AG08396 (cell line): ENCODE data around the gene ADAMTS20.
"Not testable (repeated sequence)": the region's sequence is repeated elsewhere in the genome, so short reads cannot be mapped to it uniquely, and the experiment has no call there.

Experiments used
- DNase-seq: peaks from one replicate; pipeline ENCODE4 v3.0.0; 2012; ENCODE audit warnings: low spot score, mixed read lengths

ADAMTS20 gene, protein sequence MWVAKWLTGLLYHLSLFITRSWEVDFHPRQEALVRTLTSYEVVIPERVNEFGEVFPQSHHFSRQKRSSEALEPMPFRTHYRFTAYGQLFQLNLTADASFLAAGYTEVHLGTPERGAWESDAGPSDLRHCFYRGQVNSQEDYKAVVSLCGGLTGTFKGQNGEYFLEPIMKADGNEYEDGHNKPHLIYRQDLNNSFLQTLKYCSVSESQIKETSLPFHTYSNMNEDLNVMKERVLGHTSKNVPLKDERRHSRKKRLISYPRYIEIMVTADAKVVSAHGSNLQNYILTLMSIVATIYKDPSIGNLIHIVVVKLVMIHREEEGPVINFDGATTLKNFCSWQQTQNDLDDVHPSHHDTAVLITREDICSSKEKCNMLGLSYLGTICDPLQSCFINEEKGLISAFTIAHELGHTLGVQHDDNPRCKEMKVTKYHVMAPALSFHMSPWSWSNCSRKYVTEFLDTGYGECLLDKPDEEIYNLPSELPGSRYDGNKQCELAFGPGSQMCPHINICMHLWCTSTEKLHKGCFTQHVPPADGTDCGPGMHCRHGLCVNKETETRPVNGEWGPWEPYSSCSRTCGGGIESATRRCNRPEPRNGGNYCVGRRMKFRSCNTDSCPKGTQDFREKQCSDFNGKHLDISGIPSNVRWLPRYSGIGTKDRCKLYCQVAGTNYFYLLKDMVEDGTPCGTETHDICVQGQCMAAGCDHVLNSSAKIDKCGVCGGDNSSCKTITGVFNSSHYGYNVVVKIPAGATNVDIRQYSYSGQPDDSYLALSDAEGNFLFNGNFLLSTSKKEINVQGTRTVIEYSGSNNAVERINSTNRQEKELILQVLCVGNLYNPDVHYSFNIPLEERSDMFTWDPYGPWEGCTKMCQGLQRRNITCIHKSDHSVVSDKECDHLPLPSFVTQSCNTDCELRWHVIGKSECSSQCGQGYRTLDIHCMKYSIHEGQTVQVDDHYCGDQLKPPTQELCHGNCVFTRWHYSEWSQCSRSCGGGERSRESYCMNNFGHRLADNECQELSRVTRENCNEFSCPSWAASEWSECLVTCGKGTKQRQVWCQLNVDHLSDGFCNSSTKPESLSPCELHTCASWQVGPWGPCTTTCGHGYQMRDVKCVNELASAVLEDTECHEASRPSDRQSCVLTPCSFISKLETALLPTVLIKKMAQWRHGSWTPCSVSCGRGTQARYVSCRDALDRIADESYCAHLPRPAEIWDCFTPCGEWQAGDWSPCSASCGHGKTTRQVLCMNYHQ (N-terminal part only)

DNA sequence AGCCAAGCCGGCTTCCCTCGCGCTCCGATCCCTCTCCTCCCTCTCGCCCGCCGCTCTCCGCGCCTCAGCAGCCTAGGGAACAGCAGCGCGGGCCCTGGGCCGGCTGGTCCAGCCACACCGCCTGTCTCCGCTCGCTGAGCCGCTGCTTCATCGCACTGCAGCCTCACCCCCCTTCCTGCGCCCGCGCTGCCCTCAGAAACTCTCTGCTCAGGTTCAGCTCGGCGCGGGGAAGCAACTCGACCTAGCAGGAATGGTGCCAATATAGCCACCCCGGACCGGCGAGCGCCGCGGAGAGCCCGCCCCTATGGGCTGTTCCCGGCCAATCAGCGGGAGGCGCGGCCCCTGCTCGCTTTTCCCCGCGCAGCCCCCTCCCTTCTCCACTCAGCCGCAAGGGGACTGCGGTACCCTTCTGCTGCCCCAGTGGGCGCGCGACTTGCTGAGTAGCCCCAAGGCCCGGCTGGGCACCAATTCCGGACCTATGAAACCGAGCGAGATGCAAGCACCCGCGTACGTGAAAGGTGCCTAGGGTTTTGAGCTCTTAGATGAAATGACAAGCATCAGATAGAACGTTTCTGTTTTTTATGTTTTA, at the start of gene ADAMTS20:
Gene ADAMTS20 (minus strand): TSS at position 233 of the 589 bp plus-strand sequence. CDS start 282 bp downstream, outside the sequence.
- peak; percentile 19 for DNase-seq

DNA sequence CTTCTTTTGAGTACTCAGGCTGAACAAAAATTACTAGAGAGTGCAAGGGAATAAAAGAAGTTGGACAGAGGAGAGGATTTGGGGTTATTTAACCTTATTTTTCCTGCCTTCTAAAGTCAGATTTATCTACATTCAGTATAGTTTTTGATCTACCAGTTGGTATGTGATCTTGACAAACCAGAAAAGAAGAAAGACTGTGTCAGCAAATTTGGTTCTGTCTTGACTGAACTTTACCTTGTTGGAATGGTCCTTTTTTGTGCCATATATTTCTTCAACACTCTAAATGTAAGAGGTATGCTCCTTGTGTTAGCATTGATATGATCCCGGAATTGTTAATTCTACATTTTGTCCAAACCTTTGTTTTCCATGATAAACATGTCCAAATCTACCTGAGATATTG, 47.7 kb upstream of the ADAMTS20 start:
- DNase-seq, result no peak

DNA sequence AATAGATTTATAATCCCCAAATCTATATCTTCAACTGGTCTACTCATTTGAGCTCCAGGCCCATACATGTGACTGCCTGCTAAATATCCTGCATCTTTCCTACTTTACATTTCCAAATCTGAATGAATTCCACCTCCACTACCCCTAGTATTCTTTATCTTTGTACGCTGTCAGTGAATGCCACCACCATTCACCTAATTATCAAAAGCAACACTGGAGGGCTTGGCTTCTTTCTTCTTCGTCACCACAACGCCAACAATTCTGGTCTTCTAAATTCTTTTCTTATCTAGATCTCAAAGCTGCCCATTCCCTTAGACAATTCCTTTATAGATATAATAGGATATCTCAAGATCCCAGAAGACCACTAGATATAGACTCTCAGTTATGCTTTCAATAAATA, 47.1 kb upstream of the ADAMTS20 start:
- DNase-seq, result no peak

DNA sequence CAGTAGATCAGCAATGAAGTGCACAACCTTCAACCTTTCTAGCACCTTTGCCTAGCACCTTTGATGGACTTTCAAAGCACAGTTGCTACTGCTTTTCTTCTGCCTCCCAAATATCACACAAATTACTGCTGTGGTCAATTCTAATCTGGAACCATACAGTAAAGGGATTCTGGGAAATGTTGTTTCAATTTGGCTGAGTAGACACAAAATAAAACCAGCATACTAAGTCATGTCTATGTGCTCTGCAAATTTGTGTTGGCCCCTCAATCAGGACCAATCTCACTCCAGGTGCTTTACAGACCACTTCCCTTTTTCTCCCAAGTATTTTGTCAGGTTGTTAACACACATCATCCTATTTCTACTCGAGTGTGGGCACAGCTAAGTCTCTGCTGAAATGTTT, 38.3 kb upstream of the ADAMTS20 start:
- no peak for DNase-seq

DNA sequence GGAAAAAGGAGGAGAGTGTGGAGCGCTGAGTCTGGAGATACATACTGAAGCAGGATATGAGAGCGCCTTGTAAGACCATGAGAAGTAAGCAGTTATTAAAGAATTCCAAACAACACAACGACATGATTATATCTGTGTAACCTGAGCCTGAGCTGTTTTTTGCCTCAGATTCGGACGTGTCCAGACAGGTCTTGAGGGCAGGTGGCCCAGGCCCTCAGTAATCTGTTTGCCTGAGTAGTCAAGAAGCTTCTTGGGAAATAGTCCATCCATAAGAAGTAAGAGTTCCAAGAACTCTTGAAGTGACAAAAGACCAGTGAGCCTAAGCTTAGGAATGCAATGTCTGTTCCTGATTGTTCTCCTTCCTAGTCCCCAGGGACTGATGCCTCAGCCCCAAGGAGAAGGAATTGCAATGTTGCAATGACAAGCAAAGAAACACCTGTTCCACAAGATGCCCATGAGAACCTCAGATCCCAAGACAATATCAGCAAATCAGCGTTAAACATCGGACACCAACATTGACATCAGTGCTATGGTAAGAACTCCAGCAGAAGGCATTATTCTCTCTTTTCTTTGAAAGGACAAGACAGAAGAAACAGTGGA, 34.7 kb upstream of the ADAMTS20 start:
- DNase-seq, result no peak

DNA sequence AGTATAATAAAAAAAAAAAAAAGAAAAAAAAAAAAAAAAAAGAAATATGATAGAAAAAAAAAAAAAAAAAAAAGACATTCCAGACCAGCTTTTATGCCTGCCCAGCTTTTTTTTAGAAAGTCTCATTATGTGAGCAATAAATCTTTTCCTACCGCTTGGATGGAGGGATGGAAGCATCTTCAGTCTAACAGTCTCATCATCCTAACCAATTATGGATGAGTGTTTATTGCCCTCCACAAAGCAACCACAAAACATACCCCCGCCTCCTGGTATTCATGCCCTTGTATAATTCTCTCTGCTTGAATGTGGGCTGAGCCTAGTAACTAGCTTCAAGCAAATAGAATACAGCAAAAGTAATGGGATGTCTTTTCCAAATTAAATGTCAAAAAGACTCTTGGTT, 33.7 kb upstream of the ADAMTS20 start:
- DNase-seq, result no peak

DNA sequence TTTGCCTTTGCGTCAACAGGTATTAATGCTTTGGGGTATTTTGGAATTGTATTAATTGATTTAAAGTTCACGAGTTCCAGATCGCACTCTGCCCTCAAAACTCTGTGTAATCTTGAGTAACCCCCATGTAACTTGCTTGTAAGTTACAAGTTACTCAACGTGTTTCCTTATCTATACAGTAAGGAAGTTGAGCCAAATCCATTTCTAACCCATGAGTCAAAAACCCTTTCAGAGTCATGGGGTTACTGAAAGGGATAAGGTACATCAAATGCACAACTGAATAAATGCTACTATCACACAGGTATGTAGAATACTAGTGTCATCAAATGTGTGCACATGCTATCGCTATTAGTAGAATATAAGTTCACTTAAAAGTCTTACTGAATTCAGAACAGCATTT, 28.6 kb upstream of the ADAMTS20 start:
- DNase-seq, result no peak

DNA sequence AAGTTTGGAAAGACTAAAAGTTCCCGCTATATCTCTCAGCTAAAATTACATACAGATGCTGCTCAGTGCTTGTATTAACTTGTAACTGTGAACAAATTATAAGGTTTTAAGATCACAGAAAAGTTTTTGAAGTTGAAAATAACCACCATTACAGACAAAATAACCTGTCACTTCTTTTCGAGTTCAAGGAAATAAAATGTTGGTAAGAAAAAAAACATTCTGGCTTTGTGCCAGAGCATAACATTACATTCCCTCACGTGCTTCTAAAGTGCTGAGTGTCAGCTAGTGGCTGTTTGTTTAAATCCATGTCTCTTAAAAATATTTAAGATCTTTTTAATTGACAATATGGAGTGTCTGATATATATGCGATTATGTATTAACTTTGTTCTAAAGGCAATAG, 27.2 kb upstream of the ADAMTS20 start:
- DNase-seq, result no peak

DNA sequence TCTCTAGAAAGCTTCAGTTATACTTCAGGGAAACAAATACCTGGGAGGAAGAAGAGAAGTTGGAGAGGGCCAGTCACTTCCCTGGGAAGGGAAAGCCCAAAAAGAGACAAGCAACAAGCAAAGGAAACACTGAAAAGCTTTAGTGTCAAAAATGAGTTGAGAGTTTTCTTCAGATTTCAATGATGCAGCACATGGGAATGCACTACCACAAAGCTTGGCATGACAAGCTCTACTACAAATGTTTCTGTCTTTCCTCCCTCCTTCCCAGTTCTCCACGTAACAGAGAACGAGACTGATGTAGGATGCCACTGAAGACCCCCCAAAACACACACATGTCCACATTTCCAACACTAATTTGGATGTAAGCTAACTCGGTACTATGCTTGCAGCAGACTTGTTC, 26.8 kb upstream of the ADAMTS20 start:
- peak; percentile 18 for DNase-seq

DNA sequence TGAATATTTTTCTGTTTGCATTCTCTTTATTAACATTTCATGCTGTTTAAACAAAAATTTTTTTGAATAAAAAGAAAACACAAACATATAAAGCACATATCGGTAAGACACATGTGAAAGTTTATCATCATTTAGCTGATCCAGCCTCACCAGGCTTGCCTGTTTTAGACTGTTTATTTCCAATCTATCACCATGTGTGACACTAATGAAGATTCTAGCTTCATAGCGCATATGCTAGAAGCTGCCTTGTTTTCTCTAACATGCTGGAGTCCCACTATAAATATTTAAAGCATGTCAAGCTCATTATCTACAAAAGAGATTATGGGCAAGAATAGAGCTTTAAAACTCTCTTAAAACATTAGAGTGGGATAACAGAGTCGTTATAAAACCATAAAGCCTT, 25.4 kb upstream of the ADAMTS20 start:
- no peak for DNase-seq

DNA sequence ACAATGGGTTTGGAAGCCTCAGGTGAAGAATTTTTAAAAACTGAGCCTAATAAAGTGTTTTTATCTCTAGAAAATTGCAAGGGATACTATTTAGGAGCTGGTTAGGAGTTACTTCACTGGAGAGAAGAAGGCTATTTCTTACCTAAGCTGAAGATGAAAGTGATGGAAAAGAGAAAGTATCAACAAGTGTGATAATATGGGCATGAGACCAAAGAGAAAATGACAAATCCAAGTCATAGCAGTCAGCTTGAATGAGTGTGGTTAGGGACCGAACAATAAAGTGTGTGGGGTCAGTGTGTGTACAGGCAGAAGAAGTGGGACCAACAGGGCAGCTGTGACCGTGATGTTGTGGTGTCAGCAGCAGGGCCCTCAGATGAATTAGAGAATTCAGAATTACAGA, 24.2 kb upstream of the ADAMTS20 start:
- DNase-seq, result no peak

DNA sequence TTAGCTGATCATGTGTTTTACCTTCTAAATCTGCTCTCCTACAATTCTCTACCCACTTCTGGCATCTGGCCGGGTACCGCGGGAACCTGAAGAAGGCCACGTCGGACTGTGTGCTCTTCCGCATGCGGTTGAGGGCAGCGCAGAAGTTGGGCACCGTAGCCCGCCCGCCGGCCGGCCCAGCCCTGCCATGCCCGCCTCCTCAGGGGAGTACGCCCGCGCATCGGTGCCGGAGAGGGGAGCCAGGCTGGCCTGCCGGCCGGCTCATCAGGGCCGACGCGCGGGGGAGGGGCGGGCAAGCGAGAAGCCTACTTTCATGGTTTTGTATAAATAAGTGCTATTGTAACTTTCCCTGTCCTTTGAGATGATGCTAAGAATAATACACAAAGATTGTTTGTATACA, 19.9 kb upstream of the ADAMTS20 start:
- DNase-seq, result no peak

DNA sequence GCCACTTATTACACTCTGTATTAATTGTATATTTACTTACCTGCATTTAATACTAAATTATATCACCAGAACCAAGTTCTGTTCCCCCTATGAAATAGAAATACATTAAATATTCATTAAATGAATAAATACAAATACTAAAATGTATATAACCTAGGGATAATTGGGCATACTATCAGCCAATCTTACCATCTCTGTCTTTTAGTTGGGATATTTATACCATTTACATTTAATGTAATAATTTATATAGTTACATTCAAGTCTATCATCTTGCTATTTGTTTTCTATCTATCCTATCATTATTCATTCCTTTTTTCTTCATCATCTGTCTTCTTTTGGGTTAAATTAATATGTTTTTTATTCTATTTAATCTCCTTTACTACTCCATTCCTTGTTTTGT, 4.1 kb upstream of the ADAMTS20 start:
- no peak for DNase-seq

DNA sequence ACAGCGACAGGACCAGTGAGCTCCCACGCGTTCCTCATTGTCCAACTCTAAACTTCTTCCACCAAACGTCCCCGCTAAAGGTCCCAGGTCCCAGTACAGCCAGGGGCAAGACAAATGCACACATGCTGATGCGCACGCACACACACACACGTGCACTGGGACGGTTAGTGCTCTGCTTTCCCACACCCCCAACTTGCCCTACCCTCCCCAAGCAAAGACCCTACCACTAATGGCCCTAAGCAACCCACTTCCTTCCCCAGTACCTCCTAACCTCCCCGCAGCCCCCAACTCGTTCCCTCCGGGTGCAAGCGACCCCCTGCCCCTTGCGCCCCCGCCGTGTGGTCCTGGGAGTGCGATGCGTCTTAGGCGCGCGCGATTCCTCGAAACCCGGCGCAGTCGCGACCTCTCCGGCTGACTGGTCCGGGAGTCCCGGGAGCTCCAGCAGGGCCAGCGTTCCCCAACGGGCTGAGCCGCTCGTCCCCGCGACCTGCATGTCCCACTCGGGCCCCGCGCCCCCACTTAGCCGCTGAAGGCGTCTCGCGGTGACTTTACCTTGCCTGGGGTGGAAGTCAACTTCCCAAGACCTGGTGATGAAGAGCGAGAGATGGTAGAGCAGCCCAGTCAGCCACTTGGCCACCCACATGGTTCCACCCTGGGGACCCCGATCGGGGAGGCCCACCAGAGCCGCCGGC, 578 bp downstream of the ADAMTS20 start:
- DNase-seq, result peak; percentile 8

DNA sequence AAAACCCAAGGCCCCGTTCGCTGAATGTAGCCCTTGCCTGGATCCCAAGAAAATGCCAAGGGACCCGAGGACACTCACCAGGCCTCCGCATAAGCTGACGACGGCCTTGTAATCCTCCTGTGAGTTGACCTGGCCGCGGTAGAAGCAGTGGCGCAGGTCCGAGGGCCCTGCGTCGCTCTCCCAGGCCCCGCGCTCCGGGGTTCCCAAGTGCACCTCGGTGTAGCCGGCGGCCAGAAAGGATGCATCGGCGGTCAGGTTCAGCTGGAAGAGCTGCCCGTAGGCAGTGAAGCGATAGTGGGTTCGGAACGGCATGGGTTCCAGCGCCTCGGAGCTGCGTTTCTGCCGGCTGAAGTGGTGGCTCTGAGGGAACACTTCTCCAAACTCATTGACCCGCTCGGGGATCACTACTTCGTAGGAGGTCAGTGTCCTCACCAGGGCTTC, 1.2 kb downstream of the ADAMTS20 start:
- DNase-seq, result no peak

DNA sequence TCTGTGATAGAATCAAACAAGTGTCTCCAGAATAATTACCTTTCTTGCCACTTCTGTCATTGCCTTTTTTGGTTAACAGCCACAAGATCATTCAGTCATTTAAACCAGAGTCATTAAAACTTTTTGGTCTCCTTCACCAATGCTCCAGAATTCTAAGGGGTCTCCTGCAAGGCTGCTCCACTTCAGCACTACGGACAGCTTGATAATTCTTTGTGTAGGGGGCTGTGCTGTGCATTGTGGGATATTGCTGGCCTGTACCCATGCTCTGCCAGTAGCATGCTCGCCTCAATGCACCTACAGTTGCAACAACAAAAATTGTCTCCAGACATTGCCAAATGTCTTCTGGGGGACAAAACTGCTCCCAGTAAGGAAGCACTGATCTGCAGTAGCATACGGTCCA, 7.3 kb downstream of the ADAMTS20 start:
- no peak for DNase-seq

DNA sequence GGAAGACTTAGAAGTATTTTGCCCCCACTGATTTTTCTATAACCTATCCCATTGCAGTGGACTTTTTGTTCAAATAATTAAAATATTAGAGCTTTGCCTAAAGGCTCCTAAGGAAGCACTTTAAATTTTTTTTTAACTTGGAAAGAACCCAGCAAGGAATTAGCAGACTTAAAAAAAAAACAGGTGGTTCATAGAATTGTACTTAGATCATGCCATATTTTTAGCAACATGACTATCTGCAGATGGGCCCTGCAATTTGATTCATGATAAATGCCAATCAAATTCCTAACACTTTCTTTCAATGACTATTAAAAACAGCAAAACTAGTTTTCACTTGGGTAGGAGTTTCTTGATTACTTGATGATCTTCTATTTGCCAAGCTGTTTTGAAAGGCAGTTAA, 11.5 kb downstream of the ADAMTS20 start:
- no peak for DNase-seq

DNA sequence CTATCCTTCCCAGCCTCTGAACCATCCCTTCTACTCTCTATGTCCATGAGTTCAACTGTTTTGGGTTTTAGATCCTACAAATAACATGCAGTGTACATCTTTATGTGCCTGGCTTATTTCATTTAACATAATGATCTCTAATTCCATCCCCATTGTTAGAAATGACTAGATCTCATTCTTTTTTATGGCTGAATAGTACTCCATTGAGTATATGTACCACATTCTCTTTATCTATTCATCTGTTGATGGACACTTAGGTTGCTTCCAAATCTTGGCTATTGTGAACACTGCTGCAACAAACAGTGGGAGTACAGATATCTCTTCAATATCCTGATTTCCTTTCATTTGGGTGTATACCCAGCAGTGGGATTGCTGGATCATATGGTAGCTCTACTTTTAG, 14.3 kb downstream of the ADAMTS20 start:
- not testable (repeated sequence) for DNase-seq

DNA sequence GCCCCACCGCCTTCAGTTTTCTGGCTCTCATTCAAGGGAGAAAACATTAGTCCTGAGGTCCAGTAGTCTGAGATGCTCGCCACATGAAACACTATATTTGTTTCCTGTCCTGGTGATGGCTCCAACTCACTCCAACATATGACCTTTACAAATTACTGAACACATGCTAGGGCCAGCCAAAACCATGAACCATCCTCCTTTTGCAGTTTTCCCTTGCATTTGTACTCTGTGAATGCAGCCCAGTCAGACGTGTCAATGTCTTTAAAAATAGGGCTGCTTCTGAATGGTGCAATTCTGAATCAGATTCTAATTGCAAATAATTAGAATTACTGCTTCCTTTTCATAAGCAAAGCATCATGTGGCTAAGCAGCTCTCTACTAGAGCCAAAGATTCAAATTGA, 36.0 kb downstream of the ADAMTS20 start:
- DNase-seq, result no peak

DNA sequence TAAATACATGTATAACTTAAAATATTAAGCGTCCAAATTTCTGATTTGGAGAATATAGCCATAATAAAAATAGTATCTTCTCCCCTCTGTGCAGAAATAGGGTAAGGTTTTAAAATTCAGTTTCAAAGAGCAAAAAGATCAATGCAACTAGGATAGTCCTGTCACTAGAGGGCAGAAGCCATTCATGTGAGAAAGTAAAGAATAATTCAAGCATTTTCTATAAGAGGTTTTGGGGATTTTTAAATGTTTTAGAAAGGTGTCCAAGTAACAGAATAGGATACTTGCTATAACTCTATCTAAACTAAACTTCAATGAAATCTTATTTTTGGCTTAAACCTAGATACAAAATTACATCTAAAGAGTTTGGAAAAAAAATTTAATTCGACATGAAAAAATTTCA, 50.3 kb downstream of the ADAMTS20 start:
- DNase-seq, result peak; percentile 35

DNA sequence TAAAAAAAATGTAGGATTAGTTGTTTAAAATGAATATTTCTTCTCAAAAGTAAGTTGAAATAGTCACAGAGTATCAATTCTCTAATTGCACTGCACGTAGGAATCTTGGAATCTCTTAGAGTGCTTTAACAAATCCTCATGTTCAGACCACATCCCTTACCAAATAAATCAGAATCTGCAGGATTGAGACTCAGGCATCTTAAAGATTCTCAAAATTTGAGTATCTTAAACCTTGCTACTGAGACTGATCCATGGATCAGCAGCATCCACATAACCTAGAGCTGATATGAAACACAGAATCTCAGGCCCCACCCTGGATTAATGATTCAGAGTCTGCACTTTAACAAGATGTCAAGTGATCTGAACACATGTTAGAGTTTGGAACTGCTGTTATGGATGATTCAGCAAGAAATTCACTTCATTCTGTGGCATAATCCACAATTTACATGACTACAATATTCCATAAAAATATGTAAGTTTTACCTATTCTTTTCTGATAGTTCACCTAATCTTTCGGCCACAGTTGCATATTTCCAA, 58.7 kb downstream of the ADAMTS20 start:
- no peak for DNase-seq
